HPDE6-E6E7 (cell line): Measurements from ENCODE around the gene PADI2.

Experiments used
- DNase-seq: peaks from one replicate; pipeline ENCODE4 v3.0.0; 2011; ENCODE audit warnings: missing footprints; ENCODE audit errors: extremely low spot score

Gene PADI2

GRCh38 chr1:17020502-17020901 is 98.7 kb downstream of the PADI2 start:
- DNase-seq, result no peak

DNA sequence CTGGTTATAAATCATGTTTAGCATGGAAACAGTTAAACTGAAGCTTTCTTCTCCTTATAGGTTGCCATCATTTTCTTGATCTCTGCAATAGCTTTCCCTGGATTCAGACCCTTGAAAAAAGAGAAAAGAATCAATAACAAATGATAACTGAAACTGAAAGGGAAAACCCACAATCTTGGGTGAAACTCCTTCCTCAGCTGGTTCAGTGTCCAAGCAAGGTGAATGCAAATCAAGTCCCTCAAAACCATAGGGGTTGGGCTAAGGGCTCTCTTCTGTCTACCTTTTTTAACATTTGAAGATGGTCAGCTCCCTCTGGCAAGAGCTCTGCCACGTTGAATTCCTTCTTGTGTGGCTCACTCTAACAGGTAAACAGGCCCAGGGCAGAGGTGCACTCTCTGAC is 100.4 kb downstream of the PADI2 start:
- no peak for DNase-seq

GRCh38 chr1:17017435-17017834 is 101.8 kb downstream of the PADI2 start:
- DNase-seq, result no peak
